ENCODE measurements around the gene P2RX3.
"Not testable (repeated sequence)": the region's sequence is repeated elsewhere in the genome, so short reads cannot be mapped to it uniquely, and the experiment has no call there.

P2RX3 gene

DNA sequence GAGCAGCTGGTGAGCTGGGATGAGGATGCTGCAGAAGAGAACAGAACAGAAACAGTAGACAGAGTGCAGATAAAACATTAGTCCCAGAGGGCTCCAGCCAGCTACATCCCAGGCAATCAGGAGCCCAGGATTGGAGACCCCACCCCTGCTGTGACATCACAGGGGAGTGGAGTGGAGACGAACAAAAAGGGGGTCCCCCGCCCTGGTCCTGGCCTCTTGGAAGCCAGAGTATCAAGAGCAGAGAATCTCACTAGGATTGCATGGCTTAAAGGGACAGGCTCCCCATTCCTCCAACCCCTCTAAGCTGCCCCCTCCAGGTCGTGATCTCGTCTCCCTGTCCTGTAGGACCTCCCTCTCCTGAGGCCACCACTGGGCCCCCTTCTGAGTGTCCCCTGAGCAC lies at the start of gene P2RX3:
TSS of gene P2RX3 (plus strand) at position 211 of the 400 bp plus-strand sequence. CDS start 199 bp downstream, outside the sequence.
- no peak for DNase-seq (ENCODE audit: low read depth)

GRCh38 chr11:57288771-57289579 lies 49.2 kb upstream of the P2RX3 start:
- no peak for DNase-seq (ENCODE audit: low read depth)

- no peak for DNase-seq (ENCODE audit: low read depth)
These were observed 47.9 kb upstream of the P2RX3 start for GRCh38 chr11:57290288-57290687.

GRCh38 chr11:57294225-57295131 lies 43.7 kb upstream of the P2RX3 start:
- DNase-seq (ENCODE audit: low read depth): no peak

- DNase-seq (ENCODE audit: low read depth): not testable (repeated sequence)
These were observed 41.9 kb upstream of the P2RX3 start for GRCh38 chr11:57296205-57296604.

DNA sequence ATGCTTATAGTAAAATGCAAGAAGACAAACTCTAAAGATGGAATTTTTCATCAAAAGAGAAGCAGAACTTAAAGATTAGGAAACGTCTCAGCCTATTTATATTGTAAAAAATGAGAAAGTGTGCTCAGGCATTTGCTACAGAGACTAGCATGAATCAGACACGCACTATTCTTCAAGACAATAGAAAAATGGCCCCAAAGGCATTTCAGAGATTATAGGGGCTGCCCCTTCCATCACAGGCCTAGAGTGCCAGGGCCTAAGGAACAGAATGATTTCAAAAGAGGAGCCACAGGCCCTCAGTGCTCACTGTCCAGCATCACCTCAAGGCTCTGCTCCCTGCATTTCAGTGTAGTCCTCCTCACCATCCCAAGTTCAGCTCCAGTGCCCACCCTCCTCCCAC lies 40.9 kb upstream of the P2RX3 start:
- DNase-seq (ENCODE audit: low read depth): no peak

DNA sequence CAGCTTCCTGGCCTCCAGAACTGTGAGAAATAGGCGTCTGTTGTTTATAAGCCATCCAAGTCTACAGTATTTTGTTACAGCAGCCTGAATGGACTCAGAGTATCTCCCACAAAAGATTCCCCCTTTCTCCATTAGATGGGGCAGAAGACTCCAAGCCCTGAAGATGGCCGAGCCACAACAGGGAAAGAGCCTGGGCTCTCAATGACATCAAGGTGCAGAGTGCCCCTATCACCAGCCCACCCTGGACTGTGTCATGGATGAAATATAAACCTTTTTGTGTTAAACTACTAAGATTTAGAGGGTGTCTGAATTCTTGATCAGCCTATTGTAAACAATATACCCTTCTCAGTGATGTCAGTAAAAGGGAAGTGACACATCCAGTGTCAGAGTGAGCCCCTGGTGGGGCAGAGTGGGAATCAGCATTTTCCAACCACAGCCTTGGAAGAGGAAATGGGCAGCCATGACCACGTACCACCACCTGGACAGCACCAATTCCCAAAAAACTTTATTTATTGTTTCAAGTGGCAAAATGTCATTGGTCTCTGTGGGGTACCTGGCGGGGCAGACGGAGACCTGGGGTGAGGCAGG lies 38.9 kb upstream of the P2RX3 start:
- DNase-seq (ENCODE audit: low read depth): no peak

DNA sequence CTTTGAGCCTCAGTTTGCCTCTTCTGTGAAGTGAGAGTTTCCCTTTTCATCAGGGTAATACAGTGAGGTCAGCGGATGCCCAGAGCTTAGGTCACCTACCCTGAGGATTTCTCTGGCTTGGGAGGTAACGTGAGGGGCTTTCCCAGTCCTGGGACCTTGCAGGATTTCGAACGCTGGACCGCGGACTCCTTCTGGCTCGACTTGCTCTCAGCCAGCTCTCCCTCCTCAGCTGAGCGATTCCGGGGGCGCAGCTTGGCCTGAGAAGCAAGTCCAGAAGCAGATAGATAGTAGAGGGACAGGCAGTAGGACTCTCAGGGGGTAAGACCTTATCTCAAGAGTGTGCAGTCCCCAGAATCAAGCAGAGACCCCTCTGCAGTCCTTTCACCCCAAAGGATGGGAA lies 37.4 kb upstream of the P2RX3 start:
- no peak for DNase-seq (ENCODE audit: low read depth)

DNA sequence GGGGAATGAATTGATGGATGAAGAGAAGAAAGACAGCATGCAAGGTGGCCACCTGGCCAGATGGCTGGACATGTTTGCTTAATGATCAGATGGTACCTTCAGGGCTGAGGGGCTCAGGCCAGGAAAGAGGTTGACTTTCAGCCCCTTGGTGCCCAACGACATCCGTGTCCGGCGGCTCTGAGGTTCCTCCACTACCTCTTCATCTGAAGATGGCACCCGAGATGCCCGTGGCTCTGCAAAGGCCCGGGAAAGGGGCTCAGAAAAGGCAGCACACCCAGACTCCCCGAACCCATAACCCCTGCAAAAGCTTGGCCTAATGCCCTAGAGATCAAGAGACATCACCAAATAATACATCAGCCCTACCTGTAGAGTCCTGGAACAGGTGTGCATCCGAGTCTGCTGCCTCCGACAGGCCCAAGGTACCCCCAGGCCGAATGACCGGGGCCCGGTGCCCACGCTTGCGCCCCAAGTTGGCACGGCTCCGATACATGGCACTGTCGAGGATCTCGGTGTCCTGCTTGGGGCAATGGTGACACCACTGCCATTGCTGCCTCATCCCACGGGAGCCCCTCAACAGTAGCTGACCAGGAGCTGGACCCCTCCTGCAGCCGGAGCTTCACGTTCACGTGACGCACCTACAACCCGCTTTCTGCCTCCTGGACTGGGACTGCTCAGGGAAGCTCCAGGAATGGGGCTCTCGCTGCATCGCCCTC lies 36.3 kb upstream of the P2RX3 start:
- DNase-seq (ENCODE audit: low read depth): no peak

GRCh38 chr11:57302489-57302888 lies 35.7 kb upstream of the P2RX3 start:
- no peak for DNase-seq (ENCODE audit: low read depth)

DNA sequence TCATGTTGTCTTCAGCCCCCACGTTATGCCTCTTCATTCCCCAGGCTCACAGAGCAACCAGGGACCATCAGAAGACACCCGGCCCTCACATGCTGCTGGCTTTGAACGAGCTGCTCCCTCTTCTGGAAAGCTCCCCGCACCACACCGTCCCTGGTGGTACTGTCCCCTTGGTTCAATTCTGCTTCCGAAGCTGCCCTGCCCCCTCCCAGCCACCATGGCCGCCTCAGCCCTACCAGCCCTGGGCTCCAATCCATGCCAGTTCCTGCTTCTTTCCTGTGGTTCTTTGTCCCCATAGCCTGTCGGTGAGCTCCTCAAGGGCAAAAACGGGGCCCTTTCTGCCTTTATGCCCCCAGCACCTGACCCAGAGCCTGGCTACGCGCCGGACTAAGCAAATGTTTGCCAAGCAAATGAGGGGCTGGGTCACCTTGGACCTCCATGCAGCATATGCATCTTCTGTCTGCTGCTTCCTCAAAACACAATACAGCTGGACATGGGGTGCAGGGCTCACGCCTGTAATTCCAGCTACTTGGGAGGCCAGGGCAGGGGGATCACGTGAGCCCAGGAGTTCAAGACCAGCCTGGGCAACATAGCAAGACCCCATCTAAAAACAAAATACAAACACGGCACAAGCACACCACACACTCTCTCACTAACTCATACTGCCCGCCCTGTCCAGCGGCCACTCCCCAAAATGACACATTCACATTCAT lies 34.7 kb upstream of the P2RX3 start:
- DNase-seq (ENCODE audit: low read depth): no peak

GRCh38 chr11:57303990-57304579 lies 34.1 kb upstream of the P2RX3 start:
- DNase-seq (ENCODE audit: low read depth): no peak

GRCh38 chr11:57305523-57305922 lies 32.6 kb upstream of the P2RX3 start:
- DNase-seq (ENCODE audit: low read depth): no peak

DNA sequence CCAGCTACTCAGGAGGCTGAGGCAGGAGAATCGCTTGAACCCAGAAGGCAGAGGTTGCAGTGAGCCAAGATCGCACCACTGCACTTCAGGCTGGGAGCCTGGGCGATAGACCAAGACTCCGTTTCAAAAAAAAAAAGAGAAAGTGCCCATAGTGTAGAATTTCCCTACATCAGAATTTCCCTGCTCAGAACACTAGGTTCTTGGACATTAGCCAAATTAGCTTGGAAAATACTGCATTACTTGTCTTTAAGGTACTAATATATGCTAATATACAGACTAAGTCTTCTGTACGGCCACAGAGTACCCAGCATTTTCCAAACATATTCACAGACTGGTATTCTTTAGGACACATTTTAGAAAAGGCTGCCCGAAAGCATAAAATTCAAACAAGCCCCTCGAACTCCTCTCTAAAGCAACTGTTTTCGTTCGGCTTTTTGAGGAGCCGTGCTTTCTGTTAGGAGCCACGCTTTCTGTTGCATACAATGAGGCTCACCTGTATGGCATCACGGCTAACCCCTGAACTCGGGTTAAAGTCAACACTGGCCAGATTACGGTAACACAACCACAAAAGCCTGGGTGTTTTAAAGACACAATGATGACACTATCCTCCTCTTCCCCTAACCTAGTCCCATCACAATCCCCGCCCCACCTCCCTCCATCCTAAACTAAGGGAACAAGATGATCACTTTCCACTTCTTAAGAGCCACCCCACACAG lies 31.8 kb upstream of the P2RX3 start:
- no peak for DNase-seq (ENCODE audit: low read depth)

DNA sequence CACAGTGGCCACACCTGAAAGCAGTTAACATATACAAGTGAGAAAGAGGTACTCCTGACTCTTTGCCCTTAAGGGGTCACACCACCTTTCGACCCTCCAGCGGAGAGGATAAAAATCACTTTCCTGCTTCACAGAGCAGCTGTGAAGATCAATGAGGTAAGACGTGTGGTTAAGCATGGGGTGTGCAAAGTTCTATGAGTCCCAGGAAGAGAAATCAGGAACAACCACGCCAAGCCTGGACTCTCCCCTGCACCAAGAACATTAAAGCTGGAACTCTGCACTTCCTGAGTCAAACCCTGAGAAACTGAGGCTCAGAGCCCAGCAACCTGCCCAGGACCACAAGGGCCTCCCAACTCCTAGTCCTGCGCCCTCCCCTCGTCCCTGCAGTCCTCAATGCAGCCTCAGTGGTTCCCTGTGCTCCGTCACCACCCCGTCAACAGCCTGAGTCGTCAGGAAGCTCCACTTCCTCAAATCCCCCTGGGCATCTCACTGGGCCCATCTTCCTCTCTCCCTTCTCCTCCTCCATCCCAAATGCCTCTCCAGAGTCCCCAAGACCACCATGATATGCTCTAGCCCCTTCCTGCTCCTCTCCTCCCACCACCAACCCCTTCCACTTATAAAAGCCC lies 31.1 kb upstream of the P2RX3 start:
- DNase-seq (ENCODE audit: low read depth): no peak

GRCh38 chr11:57307666-57308270 lies 30.4 kb upstream of the P2RX3 start:
- no peak for DNase-seq (ENCODE audit: low read depth)

- no peak for DNase-seq (ENCODE audit: low read depth)
These were observed 29.6 kb upstream of the P2RX3 start for GRCh38 chr11:57308426-57309060.

DNA sequence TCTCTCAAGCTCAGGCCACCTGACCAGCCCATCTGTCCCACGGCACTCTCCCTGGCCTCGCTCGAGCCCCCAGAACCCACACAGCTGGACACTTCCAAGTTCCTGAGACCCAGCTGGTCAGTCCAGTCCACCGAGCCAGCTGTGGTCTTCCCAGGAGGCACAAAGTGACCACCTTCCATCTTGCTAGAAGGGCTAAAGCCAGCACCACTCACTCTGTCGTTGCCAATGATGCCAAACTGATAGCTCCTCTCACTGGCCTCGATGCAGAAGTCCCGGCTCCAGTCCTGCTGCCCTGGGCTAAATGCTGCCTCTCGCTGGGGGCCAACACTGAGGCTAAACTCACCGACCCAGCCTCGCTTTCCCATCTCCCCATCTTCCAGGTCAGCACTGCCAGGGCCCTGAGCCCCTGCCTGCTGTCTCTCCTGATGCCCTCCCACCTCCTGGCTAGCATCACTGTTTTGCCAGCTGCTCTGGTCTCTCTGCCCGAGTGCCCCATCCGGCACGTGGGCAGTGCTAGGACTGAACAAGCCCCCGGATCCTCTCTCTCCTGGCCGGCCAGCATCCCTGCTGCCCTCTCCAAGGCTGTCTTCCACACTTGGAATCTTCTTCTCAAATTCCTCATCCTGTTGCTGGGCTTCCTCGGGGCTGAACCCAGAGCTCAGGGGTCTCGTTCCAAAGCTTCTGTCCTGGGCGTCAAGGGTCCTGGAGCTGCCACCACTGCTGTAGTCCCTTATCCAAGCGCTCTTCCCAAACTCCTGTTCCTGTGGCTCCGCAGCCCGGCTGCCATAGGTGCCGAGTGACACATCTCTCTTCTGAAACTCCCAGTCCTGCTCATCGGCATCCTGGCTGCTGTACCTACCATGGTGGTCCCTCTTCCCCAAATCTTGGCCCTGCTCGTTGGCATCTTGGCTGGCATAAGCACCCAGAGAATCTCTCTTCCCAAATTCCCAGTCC lies 28.8 kb upstream of the P2RX3 start:
- no peak for DNase-seq (ENCODE audit: low read depth)
